ENCODE data around the gene CACNB4. TPM values are rescaled to one million over a fixed set of nuclear protein-coding genes. Genes with fewer than 3 reads are reported as not detected.
"Not testable (repeated sequence)": the region's sequence is repeated elsewhere in the genome, so short reads cannot be mapped to it uniquely, and the experiment has no call there.

CACNB4 gene
- total RNA-seq, 1 donor from 2014 or later = 17.3 TPM

DNA sequence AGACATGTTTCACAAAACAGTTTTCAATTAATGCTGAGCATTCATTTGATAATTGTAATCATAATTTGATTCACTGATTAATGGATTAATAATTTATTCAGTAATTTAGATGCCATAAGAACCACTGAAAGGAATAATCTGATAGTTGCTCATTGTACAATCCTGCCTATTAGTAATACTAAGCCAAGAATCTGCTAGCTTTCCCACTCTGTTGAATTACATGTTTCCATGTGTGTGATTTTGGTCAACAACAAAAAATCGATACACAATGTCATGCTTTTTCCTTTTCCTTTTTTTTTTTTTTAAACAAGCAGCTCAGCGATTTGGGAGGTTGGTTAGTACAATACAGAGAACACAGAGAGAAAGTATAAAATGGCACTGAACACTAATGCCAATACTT, 296.5 kb downstream of the CACNB4 start:
- ATAC-seq = no peak
- Histone ChIP-seq H3K4me1 (no peaks in the 10 kb centered on the region), H3K4me3 (no peak overlapping the region), H3K36me3 (peaks cover 68% of the 10 kb centered on the region), H3K27ac (no peak overlapping the region), H3K9me3 (no peaks in the 10 kb centered on the region), H3K27me3 (ENCODE audit: low read depth) (no peaks in the 10 kb centered on the region)
- intact Hi-C loops (cut with DNase I) = no loop called here
- TF ChIP-seq, protein P1, sequence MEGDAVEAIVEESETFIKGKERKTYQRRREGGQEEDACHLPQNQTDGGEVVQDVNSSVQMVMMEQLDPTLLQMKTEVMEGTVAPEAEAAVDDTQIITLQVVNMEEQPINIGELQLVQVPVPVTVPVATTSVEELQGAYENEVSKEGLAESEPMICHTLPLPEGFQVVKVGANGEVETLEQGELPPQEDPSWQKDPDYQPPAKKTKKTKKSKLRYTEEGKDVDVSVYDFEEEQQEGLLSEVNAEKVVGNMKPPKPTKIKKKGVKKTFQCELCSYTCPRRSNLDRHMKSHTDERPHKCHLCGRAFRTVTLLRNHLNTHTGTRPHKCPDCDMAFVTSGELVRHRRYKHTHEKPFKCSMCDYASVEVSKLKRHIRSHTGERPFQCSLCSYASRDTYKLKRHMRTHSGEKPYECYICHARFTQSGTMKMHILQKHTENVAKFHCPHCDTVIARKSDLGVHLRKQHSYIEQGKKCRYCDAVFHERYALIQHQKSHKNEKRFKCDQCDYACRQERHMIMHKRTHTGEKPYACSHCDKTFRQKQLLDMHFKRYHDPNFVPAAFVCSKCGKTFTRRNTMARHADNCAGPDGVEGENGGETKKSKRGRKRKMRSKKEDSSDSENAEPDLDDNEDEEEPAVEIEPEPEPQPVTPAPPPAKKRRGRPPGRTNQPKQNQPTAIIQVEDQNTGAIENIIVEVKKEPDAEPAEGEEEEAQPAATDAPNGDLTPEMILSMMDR (IDR thresholded peaks at IDR 0.05) = no peak
- DNase-seq = no peak

DNA sequence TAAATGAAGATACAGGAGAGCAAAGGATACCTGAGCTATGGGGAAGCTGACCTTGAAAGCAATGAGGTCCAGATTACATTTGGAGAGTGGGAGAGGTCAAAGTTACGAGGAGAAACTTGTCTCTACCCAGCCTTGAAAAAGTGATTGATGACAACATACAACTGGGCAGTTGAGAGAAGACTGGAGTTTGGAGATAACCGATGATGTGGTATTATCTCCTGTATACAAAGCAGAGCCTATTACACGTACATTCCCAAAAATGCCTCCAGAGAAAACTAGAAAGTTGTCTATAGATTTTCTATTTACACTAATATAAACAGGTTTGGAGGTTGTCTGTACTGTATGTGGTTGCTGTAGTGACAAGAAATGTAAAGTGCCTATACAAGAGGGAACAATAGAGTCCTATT, 299.0 kb downstream of the CACNB4 start:
- TF ChIP-seq, protein P1 (IDR thresholded peaks at IDR 0.05) = no peak
- DNase-seq (no peak), ATAC-seq (no peak)
- no peaks in the 10 kb centered on the region for H3K27me3 ChIP-seq (ENCODE audit: low read depth)
- no peaks in the 10 kb centered on the region for H3K9me3 ChIP-seq
- peaks cover 56% of the 10 kb centered on the region for H3K36me3 ChIP-seq
- no peaks in the 10 kb centered on the region for H3K4me1 ChIP-seq
- no peak overlapping the region for H3K27ac ChIP-seq
- intact Hi-C loops (cut with DNase I) = no loop called here
- H3K4me3 ChIP-seq = no peak overlapping the region

DNA sequence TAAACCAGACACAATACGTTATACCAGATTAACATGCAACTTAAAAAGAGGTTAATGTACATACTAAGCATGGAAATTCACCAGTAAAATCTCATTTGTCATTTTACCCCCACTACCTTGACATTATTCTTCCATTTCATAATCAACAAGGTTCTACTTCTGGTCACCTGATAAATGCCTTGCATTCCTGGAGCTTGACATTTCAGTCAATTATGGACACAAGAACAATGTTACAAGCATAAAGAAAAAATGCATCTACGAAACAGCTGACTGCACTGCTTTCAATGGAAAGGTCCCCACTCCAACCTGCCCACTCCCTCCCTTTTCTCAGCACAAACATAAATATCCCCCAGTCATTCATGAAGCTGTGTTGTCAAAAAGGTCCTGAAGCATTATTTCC, 302.1 kb downstream of the CACNB4 start:
- intact Hi-C loops (cut with DNase I) = no loop called here
- no peaks in the 10 kb centered on the region for H3K27me3 ChIP-seq (ENCODE audit: low read depth)
- H3K27ac ChIP-seq = no peak overlapping the region
- TF ChIP-seq, protein P1 (IDR thresholded peaks at IDR 0.05) = no peak
- no peaks in the 10 kb centered on the region for H3K4me1 ChIP-seq
- H3K4me3 ChIP-seq = no peak overlapping the region
- no peaks in the 10 kb centered on the region for H3K9me3 ChIP-seq
- DNase-seq (no peak), ATAC-seq (no peak)
- H3K36me3 ChIP-seq = peaks cover 29% of the 10 kb centered on the region

DNA sequence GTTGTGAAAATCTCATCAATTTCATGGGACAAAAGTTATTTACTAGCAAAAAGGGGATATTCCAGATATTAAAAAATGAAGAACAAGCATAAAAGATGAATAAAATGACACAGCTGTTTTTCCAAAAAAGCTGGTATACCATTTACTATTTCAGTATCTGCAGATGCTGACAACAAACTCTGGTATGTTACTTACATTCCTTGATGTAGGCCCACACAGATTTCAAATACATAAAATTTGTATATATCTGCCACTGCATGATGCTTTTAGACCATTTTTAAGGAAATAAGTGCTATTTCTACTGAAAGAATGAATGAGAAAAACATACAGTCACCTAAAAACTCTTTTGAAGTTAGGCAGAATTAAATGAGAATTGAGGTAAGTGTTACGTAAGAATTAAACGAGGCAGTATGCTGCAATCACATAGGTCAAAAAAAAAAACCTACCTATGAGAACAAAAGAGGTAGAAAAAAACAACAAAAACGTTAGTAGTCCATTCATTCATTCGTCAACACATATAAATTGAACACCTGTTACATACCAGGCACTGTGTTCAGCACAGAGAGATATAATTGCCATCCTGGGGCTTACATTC, 303.1 kb downstream of the CACNB4 start:
- intact Hi-C loops (cut with DNase I) = no loop called here
- no peak for ATAC-seq

DNA sequence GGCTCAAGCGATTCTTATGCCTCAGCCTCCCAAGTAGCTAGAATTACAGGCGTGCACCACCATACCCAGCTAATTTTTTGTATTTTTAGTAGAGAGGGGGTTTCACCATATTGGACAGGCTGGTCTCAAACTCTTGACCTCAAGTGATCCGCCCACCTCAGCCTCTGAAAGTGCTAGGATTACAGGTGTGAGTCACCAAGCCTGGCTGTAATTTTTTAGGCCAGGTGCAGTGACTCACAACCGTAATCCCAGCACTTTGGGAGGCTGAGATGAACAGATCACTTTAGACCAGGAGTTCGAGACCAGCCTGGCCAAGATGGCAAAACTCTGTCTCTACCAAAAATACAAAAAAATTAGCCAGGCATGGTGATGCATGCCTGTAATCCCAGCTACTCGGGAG, 304.4 kb downstream of the CACNB4 start:
- not testable (repeated sequence) for H3K27ac ChIP-seq

More for the DNA sequence above, 303.1 kb downstream of the CACNB4 start:
- no peak overlapping the region for H3K4me3 ChIP-seq
- no peaks in the 10 kb centered on the region for H3K9me3 ChIP-seq
- no peak overlapping the region for H3K27ac ChIP-seq
- H3K36me3 ChIP-seq = peaks cover 19% of the 10 kb centered on the region
- no peak for DNase-seq
- no peaks in the 10 kb centered on the region for H3K27me3 ChIP-seq (ENCODE audit: low read depth)
- TF ChIP-seq, protein P1 (IDR thresholded peaks at IDR 0.05) = no peak
- no peaks in the 10 kb centered on the region for H3K4me1 ChIP-seq

DNA sequence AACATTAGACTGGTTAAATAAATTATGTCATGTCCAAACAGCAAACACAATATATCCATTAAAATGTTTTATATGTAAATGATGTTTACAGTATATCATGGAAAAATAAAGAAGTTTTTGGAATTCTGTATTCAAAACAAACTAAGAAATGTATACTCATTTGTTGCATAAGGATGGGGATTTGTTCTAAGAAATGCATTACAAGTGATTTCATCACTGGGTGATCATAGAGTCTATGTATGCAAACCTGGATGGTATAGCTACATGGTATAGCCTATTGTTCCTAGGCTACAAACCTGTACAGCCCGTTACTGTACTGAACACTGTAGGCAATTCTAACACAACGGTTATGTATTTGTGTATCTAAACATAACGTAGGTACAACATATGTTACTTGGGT, 305.7 kb downstream of the CACNB4 start:
- H3K4me1 ChIP-seq = no peaks in the 10 kb centered on the region
- H3K36me3 ChIP-seq = peaks cover 15% of the 10 kb centered on the region
- H3K27ac ChIP-seq = no peak overlapping the region
- no peak for DNase-seq
- TF ChIP-seq, protein P1 (IDR thresholded peaks at IDR 0.05) = no peak
- H3K9me3 ChIP-seq = no peaks in the 10 kb centered on the region
- ATAC-seq = no peak
- intact Hi-C loops (cut with DNase I) = no loop called here
- no peak overlapping the region for H3K4me3 ChIP-seq
- H3K27me3 ChIP-seq (ENCODE audit: low read depth) = no peaks in the 10 kb centered on the region

More for the DNA sequence above, 304.4 kb downstream of the CACNB4 start:
- ATAC-seq; H3K9me3 ChIP-seq; DNase-seq; H3K27me3 ChIP-seq (ENCODE audit: low read depth); H3K4me1 ChIP-seq; H3K36me3 ChIP-seq; H3K4me3 ChIP-seq; intact Hi-C loops (cut with DNase I): not testable (repeated sequence)
